Neural progenitor cell (in vitro differentiated cells): ENCODE results near the gene PIK3C3.

Source experiments
- EZH2 ChIP-seq: fragments of 200-600 bp; sonication (generic); IDR thresholded peaks from 2 replicates; pipeline ENCODE4 v1.6.1; 2017; ENCODE audit warnings: antibody characterized with exemption, mild to moderate bottlenecking, moderate library complexity
- EZH2phosphoT487 ChIP-seq: fragments of 200-600 bp; sonication (generic); IDR thresholded peaks from 2 replicates; pipeline ENCODE4 v1.6.1; 2017; ENCODE audit warnings: antibody characterized with exemption
- TF ChIP-seq, protein P1 (sequence below): fragments of 200-600 bp; sonication (generic); IDR thresholded peaks from 2 replicates; pipeline ENCODE4 v1.5.1; 2017; ENCODE audit warnings: antibody characterized with exemption, mild to moderate bottlenecking

DNA sequence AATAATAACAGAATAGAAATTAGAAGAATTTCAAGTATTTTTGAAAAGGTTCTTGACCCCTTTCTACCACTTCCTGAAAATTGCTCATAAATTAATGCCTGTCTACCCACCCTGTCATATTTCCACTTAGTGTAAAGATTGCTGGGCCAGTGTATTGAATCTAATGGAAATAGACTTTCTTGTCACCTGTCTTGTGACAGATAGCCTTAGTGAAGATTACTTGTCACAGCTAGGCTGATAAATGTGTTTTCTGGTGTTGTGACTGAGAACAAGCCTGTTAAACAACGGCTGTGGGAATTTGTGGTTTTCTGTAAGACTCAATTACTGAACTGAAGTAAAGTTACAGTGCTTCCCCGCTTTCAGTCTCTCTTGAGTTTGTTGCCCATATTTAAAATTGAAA lies 37.0 kb downstream of the PIK3C3 start:
- TF ChIP-seq, protein P1, sequence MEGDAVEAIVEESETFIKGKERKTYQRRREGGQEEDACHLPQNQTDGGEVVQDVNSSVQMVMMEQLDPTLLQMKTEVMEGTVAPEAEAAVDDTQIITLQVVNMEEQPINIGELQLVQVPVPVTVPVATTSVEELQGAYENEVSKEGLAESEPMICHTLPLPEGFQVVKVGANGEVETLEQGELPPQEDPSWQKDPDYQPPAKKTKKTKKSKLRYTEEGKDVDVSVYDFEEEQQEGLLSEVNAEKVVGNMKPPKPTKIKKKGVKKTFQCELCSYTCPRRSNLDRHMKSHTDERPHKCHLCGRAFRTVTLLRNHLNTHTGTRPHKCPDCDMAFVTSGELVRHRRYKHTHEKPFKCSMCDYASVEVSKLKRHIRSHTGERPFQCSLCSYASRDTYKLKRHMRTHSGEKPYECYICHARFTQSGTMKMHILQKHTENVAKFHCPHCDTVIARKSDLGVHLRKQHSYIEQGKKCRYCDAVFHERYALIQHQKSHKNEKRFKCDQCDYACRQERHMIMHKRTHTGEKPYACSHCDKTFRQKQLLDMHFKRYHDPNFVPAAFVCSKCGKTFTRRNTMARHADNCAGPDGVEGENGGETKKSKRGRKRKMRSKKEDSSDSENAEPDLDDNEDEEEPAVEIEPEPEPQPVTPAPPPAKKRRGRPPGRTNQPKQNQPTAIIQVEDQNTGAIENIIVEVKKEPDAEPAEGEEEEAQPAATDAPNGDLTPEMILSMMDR: no peak
- TF ChIP-seq EZH2 (no peak), EZH2phosphoT487 (no peak)
